Neuron (in vitro differentiated cells): ENCODE measurements around the gene SNTG2.

ENCODE experiments used
- H2AFZ ChIP-seq: one replicate; pipeline ENCODE4 v1.6.1; 2013; ENCODE audit warnings: low read depth, mild to moderate bottlenecking, inconsistent platforms, low read length, moderate library complexity
- H3K27me3 ChIP-seq: one replicate; pipeline ENCODE4 v1.6.1; 2013; ENCODE audit warnings: low read length; ENCODE audit not compliant: insufficient read depth
- H3K36me3 ChIP-seq: one replicate; pipeline ENCODE4 v1.6.1; 2013; ENCODE audit warnings: low read length; ENCODE audit not compliant: insufficient read depth
- H3K4me1 ChIP-seq: one replicate; pipeline ENCODE4 v1.6.1; 2013; ENCODE audit warnings: low read length; ENCODE audit not compliant: insufficient read depth
- H3K4me3 ChIP-seq: 2 replicates; pipeline ENCODE4 v1.5.1; 2013; ENCODE audit warnings: mild to moderate bottlenecking, low read length, moderate library complexity
- H3K9me3 ChIP-seq: one replicate; pipeline ENCODE4 v1.6.1; 2013; ENCODE audit warnings: low read length

The SNTG2 gene

DNA sequence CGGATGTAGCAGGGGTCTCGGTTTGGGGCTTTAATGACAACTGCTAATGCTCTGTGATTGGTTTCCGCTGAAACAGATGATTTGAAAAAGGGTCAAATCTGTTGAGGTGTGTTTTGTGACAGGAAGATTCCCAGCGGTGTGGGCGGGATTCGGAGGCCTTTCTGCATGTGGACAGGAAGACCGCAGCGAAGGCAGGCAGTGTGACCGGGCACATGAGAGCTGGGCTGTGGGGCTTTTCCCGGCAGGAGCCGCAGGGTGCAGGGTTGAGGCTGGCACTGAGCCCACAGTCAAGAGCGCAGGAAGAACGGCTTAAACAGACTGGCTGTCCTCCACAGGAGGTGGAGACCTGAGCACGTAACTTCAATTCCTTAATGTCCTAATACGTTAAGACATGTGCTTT is 282.6 kb downstream of the SNTG2 start:
- no peak overlapping the region for H3K4me3 ChIP-seq
- H3K4me1 ChIP-seq = no peaks in the 10 kb centered on the region
- H2AFZ ChIP-seq = no peak overlapping the region
- no peaks in the 10 kb centered on the region for H3K9me3 ChIP-seq
- H3K36me3 ChIP-seq = no peaks in the 10 kb centered on the region
- H3K27me3 ChIP-seq = no peaks in the 10 kb centered on the region

- H3K27me3 ChIP-seq = no peaks in the 10 kb centered on the region
- no peaks in the 10 kb centered on the region for H3K4me1 ChIP-seq
- H3K36me3 ChIP-seq = no peaks in the 10 kb centered on the region
- H3K4me3 ChIP-seq = no peak overlapping the region
- no peaks in the 10 kb centered on the region for H3K9me3 ChIP-seq
- H2AFZ ChIP-seq = no peak overlapping the region
Measured at GRCh38 chr2:1234731-1235308, 284.2 kb downstream of the SNTG2 start.

DNA sequence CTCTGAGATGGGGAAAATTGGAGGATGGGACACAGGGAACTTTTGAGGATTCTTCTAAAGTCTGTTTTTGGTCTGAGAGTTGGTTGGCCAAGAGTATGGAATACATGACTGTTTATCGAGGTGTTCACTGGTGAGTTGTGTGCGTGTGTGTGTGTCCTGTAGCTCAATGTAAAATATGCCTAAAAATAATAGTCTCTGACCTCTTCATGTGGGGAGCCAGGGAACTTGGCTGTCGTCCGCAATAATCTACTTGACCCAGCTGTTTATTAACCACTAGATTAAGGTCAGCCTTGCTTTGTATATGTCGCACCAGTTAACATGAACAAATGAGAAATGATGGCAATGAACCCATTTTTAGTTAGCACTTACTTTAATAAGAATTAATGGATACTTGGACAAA is 285.2 kb downstream of the SNTG2 start:
- no peak overlapping the region for H2AFZ ChIP-seq
- no peaks in the 10 kb centered on the region for H3K9me3 ChIP-seq
- H3K27me3 ChIP-seq = no peaks in the 10 kb centered on the region
- no peak overlapping the region for H3K4me3 ChIP-seq
- no peaks in the 10 kb centered on the region for H3K36me3 ChIP-seq
- H3K4me1 ChIP-seq = no peaks in the 10 kb centered on the region

DNA sequence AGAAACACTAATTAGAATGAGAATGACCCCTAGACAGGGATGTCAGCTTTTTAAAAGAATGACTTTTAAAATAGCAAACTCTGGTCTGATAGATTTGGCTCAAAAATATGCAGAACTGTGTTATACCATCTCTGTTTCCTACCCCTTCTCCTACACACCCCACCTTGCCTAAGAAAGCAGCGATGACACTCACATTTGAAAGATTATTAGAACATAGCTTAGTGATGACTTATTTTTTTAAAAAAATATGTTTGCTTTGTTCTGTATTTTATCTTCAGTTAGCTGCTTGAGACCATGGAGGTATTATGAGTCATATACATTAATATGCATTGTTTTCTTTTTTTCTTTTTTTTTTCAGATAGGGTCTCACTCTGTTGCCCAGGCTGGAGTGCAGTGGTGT is 286.0 kb downstream of the SNTG2 start:
- H3K27me3 ChIP-seq = no peaks in the 10 kb centered on the region
- no peak overlapping the region for H3K4me3 ChIP-seq
- no peaks in the 10 kb centered on the region for H3K36me3 ChIP-seq
- no peak overlapping the region for H2AFZ ChIP-seq
- H3K9me3 ChIP-seq = no peaks in the 10 kb centered on the region
- H3K4me1 ChIP-seq = no peaks in the 10 kb centered on the region

GRCh38 chr2:1237783-1238182 is 287.1 kb downstream of the SNTG2 start:
- H3K27me3 ChIP-seq = no peaks in the 10 kb centered on the region
- H2AFZ ChIP-seq = no peak overlapping the region
- no peaks in the 10 kb centered on the region for H3K36me3 ChIP-seq
- no peaks in the 10 kb centered on the region for H3K9me3 ChIP-seq
- H3K4me3 ChIP-seq = no peak overlapping the region
- H3K4me1 ChIP-seq = no peaks in the 10 kb centered on the region

DNA sequence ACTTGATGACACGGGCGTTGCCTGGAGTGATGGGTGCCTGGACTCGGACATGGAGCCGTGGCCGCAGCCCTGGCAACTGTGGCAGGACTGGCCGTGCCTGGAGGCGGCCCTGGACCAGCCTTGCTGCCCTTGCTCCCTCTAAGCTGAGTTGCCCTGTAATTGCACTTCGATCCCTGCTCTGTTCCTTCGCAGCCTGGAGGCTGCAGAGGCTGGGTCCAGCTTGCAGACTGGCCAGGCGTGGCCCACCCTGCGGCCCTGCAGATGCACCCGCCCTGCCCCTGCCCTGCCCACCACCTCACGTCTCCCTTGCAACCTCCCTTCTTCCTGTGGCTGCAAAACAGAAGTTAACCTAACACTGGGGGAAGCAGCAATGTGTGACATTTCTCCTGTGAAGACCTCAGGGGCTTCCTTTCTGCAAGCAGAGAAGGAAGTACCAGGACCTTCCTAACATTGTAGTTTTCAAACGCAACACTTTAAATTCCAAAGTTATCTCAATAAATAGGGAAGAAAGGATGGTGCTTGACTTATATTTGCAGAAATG is 288.0 kb downstream of the SNTG2 start:
- no peak overlapping the region for H2AFZ ChIP-seq
- no peak overlapping the region for H3K4me3 ChIP-seq
- no peaks in the 10 kb centered on the region for H3K9me3 ChIP-seq

DNA sequence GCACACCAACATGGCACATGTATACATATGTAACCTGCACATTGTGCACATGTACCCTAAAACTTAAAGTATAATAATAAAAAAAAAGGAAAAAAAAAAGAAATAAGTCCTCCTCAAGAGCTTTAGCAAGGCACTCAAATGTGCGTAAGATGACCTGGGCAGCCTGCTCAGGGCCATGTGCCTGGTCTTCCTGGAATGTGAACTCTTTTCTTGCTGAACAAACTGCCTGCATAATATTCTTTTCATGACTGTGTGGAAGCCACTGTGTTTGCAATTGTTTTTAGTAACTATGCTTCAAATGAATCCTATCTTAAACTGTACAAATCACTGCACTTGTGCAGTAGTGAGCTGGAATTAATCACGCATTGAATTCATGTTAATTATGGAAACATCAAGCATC is 294.5 kb downstream of the SNTG2 start:
- Histone ChIP-seq H3K4me3 (no peak overlapping the region), H3K9me3 (no peaks in the 10 kb centered on the region), H2AFZ (no peak overlapping the region), H3K36me3 (no peaks in the 10 kb centered on the region), H3K27me3 (peaks cover 3% of the 10 kb centered on the region), H3K4me1 (no peaks in the 10 kb centered on the region)

More for the DNA sequence above, 288.0 kb downstream of the SNTG2 start:
- H3K36me3 ChIP-seq = no peaks in the 10 kb centered on the region
- no peaks in the 10 kb centered on the region for H3K27me3 ChIP-seq
- H3K4me1 ChIP-seq = no peaks in the 10 kb centered on the region

DNA sequence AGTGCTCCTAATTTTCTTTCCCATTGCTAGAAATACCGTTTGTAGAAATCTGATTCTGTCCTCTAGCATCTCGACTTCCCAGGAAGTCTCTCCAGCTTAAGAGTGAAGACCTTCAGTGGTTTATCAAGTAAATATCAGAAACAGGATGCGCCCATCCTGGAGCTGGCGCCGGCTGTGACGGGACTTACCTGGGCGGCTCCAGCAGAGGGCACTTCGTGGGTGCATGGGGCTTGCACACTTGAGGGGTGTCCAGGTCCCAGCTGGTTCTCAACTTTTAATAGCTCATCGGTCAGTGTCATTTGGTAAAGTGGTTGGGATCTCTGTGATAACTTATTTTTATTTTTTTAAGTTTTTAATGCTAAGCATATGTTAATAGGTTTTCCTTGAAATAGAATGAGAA is 295.6 kb downstream of the SNTG2 start:
- Histone ChIP-seq H3K9me3 (no peaks in the 10 kb centered on the region), H3K4me3 (no peak overlapping the region), H3K36me3 (no peaks in the 10 kb centered on the region), H3K4me1 (no peaks in the 10 kb centered on the region), H3K27me3 (peaks cover 3% of the 10 kb centered on the region), H2AFZ (no peak overlapping the region)

- Histone ChIP-seq H3K36me3 (no peaks in the 10 kb centered on the region), H3K4me1 (no peaks in the 10 kb centered on the region), H3K9me3 (no peaks in the 10 kb centered on the region), H2AFZ (no peak overlapping the region), H3K27me3 (peaks cover 3% of the 10 kb centered on the region), H3K4me3 (no peak overlapping the region)
Measured at GRCh38 chr2:1246991-1247390, 296.3 kb downstream of the SNTG2 start.

DNA sequence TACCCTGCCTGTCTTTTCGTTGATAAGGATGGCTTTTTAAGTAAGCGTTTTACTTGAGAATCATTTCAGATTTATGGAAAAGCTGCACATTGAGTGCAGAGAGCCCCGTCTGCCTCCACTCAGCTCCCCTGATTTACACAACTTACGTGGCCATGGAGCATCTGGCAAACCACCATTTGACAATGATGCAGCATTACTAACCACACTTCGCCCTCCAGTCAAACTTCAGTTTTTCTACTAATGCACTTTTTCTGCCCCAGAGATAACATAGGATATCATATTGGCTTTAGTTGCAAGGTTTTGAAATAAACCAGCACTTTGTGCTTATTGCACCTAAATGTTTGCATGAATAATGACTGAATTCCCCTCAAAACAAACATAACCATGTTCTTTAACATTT is 297.5 kb downstream of the SNTG2 start:
- Histone ChIP-seq H2AFZ (no peak overlapping the region), H3K4me3 (no peak overlapping the region), H3K4me1 (no peaks in the 10 kb centered on the region), H3K9me3 (no peaks in the 10 kb centered on the region), H3K27me3 (peaks cover 3% of the 10 kb centered on the region), H3K36me3 (no peaks in the 10 kb centered on the region)

GRCh38 chr2:1249897-1250687 is 299.4 kb downstream of the SNTG2 start:
- no peaks in the 10 kb centered on the region for H3K36me3 ChIP-seq
- H2AFZ ChIP-seq = no peak overlapping the region
- peaks cover 3% of the 10 kb centered on the region for H3K27me3 ChIP-seq
- H3K4me1 ChIP-seq = no peaks in the 10 kb centered on the region
- no peaks in the 10 kb centered on the region for H3K9me3 ChIP-seq
- H3K4me3 ChIP-seq = no peak overlapping the region

GRCh38 chr2:1251520-1251919 is 300.9 kb downstream of the SNTG2 start:
- Histone ChIP-seq H2AFZ (no peak overlapping the region), H3K4me1 (no peaks in the 10 kb centered on the region), H3K9me3 (no peaks in the 10 kb centered on the region), H3K4me3 (no peak overlapping the region), H3K27me3 (peaks cover 3% of the 10 kb centered on the region), H3K36me3 (no peaks in the 10 kb centered on the region)

GRCh38 chr2:1253629-1254028 is 303.0 kb downstream of the SNTG2 start:
- H3K4me3 ChIP-seq = no peak overlapping the region
- H3K9me3 ChIP-seq = no peaks in the 10 kb centered on the region
- H3K4me1 ChIP-seq = no peaks in the 10 kb centered on the region
- no peak overlapping the region for H2AFZ ChIP-seq
- H3K36me3 ChIP-seq = no peaks in the 10 kb centered on the region
- H3K27me3 ChIP-seq = no peaks in the 10 kb centered on the region
